SU-DHL-6 (cell line): Measurements from ENCODE around the gene ARHGEF17.
A peak's percentile ranks its signal among the peaks of the same experiment; 100 is the strongest.

Experiments used
- H2AFZ ChIP-seq: fragments of 200-600 bp; sonication (generic); 2 replicates; pipeline ENCODE4 v1.6.1; 2014; ENCODE audit warnings: low read depth, mild to moderate bottlenecking, moderate library complexity, mixed read lengths, antibody characterized with exemption, low read length; ENCODE audit not compliant: severe bottlenecking
- H3F3A ChIP-seq: fragments of 200-600 bp; shearing (Covaris generic); 2 replicates; pipeline ENCODE4 v1.6.0; 2016; ENCODE audit warnings: antibody characterized with exemption, mild to moderate bottlenecking; ENCODE audit not compliant: insufficient read depth
- H3K27ac ChIP-seq: fragments of 200-600 bp; sonication (generic); 2 replicates; pipeline ENCODE4 v1.5.1; 2016; ENCODE audit warnings: low read depth, mild to moderate bottlenecking, low read length, moderate library complexity, mixed read lengths
- H3K27me3 ChIP-seq: fragments of 200-600 bp; sonication (generic), shearing (Covaris generic); 2 replicates; pipeline ENCODE4 v1.6.0; 2014; ENCODE audit warnings: mild to moderate bottlenecking, low read length
- H3K36me3 ChIP-seq: fragments of 200-600 bp; sonication (generic); 2 replicates; pipeline ENCODE4 v1.6.1; 2014; ENCODE audit warnings: mild to moderate bottlenecking, low read length, mixed read lengths
- H3K4me2 ChIP-seq: fragments of 300-600, 200-600 bp; shearing (Covaris generic), sonication (generic); 2 replicates; pipeline ENCODE4 v1.6.0; 2014; ENCODE audit warnings: low read length, low read depth, mild to moderate bottlenecking; ENCODE audit not compliant: poor library complexity, severe bottlenecking
- H3K4me3 ChIP-seq: fragments of 200-600 bp; sonication (generic); 2 replicates; pipeline ENCODE4 v1.5.1; 2014; ENCODE audit warnings: antibody characterized with exemption, low read length, mild to moderate bottlenecking, mixed read lengths; ENCODE audit not compliant: insufficient read depth, poor library complexity, severe bottlenecking
- H3K79me2 ChIP-seq: fragments of 200-600 bp; sonication (generic); 2 replicates; pipeline ENCODE4 v1.6.1; 2014; ENCODE audit warnings: mild to moderate bottlenecking, low read length, moderate library complexity; ENCODE audit not compliant: insufficient read depth
- H3K9ac ChIP-seq: fragments of 200-600 bp; sonication (generic); 2 replicates; pipeline ENCODE4 v1.7.0; 2014; ENCODE audit warnings: mild to moderate bottlenecking, low read length
- H3K9me2 ChIP-seq: fragments of 200-600 bp; sonication (generic); replicated peaks from 2 replicates; pipeline ENCODE4 v1.6.1; 2014; ENCODE audit warnings: low read length; ENCODE audit not compliant: insufficient read depth
- H3K9me3 ChIP-seq: fragments of 200-600 bp; sonication (generic); 2 replicates; pipeline ENCODE4 v1.6.1; 2014; ENCODE audit warnings: low read length, mixed read lengths; ENCODE audit not compliant: insufficient read depth
- H4K20me1 ChIP-seq: fragments of 200-600 bp; sonication (generic); 2 replicates; pipeline ENCODE4 v1.6.1; 2014; ENCODE audit warnings: low read depth, mild to moderate bottlenecking, antibody characterized with exemption, low read length, moderate library complexity, mixed read lengths
- EZH2phosphoT487 ChIP-seq: fragments of 200-600 bp; sonication (generic), shearing (Covaris generic); conservative IDR thresholded peaks from 2 replicates; pipeline ENCODE4 v1.6.1; 2018; ENCODE audit warnings: mild to moderate bottlenecking, antibody characterized with exemption, low read length, moderate library complexity, mixed read lengths
- TF ChIP-seq, protein P1 (sequence below): fragments of 200-600 bp; sonication (generic); IDR thresholded peaks from one replicate; pipeline ENCODE4 v1.5.1; 2017; ENCODE audit warnings: antibody characterized with exemption, mild to moderate bottlenecking, low read length, moderate library complexity; ENCODE audit not compliant: insufficient read depth, poor library complexity, severe bottlenecking

Gene ARHGEF17

DNA sequence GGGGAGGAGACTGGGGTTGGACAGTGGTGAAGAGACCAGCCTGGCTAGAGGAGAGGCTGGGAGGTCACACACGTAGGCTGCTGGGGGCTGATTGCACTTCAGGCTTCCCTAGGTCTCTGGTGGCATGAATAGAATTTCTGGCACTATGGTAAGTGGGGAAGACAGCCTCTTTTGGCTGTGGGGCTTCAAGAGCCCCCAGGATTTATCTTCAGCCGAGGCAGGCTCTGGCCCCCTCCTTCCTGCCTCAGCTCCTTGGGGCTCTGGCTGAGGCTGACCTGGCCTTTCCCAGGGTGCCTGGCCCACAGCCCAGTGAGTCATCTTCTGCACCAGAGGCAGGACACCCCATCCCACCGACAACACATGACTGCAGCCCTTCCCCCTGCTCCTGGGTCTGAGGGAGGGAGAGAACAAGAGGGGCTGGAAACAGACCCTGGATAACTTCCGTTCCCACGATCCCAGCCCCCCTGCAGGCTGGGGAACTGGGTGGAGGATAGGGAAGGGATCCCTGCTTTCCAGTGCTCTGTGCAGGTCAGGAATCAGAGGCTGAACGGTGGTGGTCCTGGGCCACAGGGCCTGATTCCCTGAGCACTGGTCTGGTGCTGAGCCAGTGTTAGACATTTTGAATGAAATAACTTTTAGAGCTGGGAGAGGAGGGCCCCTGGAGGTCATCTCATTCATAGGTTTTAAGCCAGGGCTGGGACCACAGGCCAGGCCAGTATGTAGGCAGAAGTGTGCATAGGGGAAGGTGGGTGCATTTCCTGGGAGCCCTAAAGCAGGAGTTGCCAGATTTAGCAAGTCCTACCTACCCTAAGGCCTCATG, 26.5 kb downstream of the ARHGEF17 start:
- Histone ChIP-seq H3K9me3 (no peaks in the 10 kb centered on the region), H3K27me3 (no peaks in the 10 kb centered on the region), H4K20me1 (no peaks in the 10 kb centered on the region), H2AFZ (no peak overlapping the region), H3K4me3 (no peak overlapping the region), H3K9me2 (no peaks in the 10 kb centered on the region), H3K4me2 (no peak overlapping the region), H3K27ac (no peak overlapping the region), H3K36me3 (no peaks in the 10 kb centered on the region), H3K79me2 (no peaks in the 10 kb centered on the region), H3F3A (no peaks in the 10 kb centered on the region), H3K9ac (no peak overlapping the region)
- TF ChIP-seq, protein P1, sequence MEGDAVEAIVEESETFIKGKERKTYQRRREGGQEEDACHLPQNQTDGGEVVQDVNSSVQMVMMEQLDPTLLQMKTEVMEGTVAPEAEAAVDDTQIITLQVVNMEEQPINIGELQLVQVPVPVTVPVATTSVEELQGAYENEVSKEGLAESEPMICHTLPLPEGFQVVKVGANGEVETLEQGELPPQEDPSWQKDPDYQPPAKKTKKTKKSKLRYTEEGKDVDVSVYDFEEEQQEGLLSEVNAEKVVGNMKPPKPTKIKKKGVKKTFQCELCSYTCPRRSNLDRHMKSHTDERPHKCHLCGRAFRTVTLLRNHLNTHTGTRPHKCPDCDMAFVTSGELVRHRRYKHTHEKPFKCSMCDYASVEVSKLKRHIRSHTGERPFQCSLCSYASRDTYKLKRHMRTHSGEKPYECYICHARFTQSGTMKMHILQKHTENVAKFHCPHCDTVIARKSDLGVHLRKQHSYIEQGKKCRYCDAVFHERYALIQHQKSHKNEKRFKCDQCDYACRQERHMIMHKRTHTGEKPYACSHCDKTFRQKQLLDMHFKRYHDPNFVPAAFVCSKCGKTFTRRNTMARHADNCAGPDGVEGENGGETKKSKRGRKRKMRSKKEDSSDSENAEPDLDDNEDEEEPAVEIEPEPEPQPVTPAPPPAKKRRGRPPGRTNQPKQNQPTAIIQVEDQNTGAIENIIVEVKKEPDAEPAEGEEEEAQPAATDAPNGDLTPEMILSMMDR, result no peak
- no peak for TF ChIP-seq EZH2phosphoT487

DNA sequence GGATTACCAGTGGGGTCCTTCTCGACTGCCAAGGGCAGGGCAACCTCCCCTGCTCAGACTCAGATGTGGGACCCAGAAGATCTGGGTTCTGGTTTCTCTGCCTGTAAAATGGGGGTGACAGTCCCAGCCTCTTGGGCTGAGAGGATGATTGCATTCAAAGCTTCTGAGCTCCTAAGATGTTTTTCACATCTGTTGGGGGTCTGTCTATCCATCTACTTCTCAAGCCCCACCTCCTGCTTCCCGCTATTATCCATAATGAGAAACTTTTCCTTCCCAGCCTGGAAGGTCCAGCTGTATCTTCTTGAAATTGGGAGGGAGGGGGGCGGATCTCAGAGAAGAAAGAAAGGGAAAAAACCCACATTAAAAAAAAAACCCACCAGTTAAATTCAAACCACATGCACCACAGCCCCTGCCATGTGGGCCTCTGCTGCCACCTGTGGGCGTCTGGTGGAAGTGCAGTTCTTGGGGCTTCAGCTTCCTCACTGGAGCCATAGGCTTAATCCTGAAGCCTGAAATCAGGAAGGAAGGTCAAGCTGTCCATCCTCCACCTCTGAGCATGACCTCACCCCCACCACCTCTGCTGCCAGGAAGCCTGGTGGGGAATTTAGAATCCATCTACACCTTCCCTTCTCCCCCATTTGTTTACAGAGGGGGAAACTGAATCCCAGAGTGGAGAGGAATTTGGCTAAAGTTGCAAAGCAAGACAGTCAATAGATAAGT, 27.3 kb downstream of the ARHGEF17 start:
- H3K9me2 ChIP-seq, result no peaks in the 10 kb centered on the region
- no peaks in the 10 kb centered on the region for H3K79me2 ChIP-seq
- no peak overlapping the region for H3K4me3 ChIP-seq
- H3K4me2 ChIP-seq, result no peak overlapping the region
- no peak overlapping the region for H3K9ac ChIP-seq
- no peak overlapping the region for H2AFZ ChIP-seq
- no peaks in the 10 kb centered on the region for H4K20me1 ChIP-seq
- no peaks in the 10 kb centered on the region for H3F3A ChIP-seq
- no peak overlapping the region for H3K27ac ChIP-seq
- TF ChIP-seq, protein P1, result peak; percentile 86
- no peak for TF ChIP-seq EZH2phosphoT487
- H3K27me3 ChIP-seq, result no peaks in the 10 kb centered on the region
- no peaks in the 10 kb centered on the region for H3K9me3 ChIP-seq
- H3K36me3 ChIP-seq, result no peaks in the 10 kb centered on the region

DNA sequence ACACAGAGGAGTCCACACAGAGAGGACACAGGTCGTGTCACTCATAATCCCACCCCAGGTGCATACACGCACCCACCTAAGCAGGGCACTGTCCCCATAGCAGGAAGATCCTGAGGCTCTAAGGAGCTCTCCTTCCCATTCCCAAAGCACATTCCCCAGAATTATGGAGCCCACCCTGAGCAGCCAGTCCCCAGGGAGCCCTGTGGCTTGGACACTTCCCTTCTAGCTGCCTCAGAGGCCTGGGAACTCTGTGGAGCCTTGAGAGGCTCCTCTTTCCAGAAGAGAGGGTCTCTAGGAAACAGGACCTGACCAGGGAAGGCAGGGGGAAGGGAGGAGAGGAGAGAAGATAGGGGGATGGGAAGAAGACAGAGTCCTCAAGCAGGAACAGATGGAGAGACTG, 29.8 kb downstream of the ARHGEF17 start:
- no peaks in the 10 kb centered on the region for H3K79me2 ChIP-seq
- no peaks in the 10 kb centered on the region for H3K9me3 ChIP-seq
- H2AFZ ChIP-seq, result no peak overlapping the region
- no peaks in the 10 kb centered on the region for H4K20me1 ChIP-seq
- no peak overlapping the region for H3K9ac ChIP-seq
- H3K9me2 ChIP-seq, result no peaks in the 10 kb centered on the region
- no peak for TF ChIP-seq EZH2phosphoT487
- TF ChIP-seq, protein P1, result no peak
- H3K4me2 ChIP-seq, result no peak overlapping the region
- H3F3A ChIP-seq, result no peaks in the 10 kb centered on the region
- H3K27ac ChIP-seq, result no peak overlapping the region
- H3K4me3 ChIP-seq, result no peak overlapping the region
- H3K27me3 ChIP-seq, result no peaks in the 10 kb centered on the region
- no peaks in the 10 kb centered on the region for H3K36me3 ChIP-seq
